ENCODE results near the gene ARL2BP. TPM values are rescaled to one million over a fixed set of nuclear protein-coding genes. Genes with fewer than 3 reads are reported as not detected.

ARL2BP gene
- total and polyA plus RNA-seq, 10 of the 15 experiments (the other 5 are each of a cell fraction or from before 2014, with no cell fraction given) = 12.5 to 56.6 (median 29.7) TPM

GRCh38 chr16:57257455-57258070, 12.5 kb downstream of the ARL2BP start:
- no peak for FAIRE-seq
- WGBS (ENCODE audit: insufficient coverage, insufficient replicate concordance, low lambda C conversion rate, missing lambda C conversion rate) = 90% methylated on average over 13 of the region's 13 CpGs
- intact Hi-C loops (cut with micrococcal nuclease; ENCODE audit: unreplicated experiment) = no loop called here
- no peak overlapping the region for H3K9ac ChIP-seq (ENCODE audit: control insufficient read depth, insufficient read depth, low read length)
- no peak overlapping the region for H3K4me2 ChIP-seq (ENCODE audit: control insufficient read depth, insufficient read depth)
- BruUV-seq (replicated peaks) = no TSS peak
- SMC1A ChIA-PET (ENCODE audit: uncharacterized antibody, unreplicated experiment) = interaction anchor here (0.7 kb wide), 1 partner anchor 9 kb away, joined by 3 read pairs; no protein-coding TSS in a partner anchor
- H3K36me3 ChIP-seq (ENCODE audit: control insufficient read depth in 2 of 2, insufficient read depth in 2 of 2, low read length in 1 of 2) = no peaks in the 10 kb centered on the region; a peak in 1 of 4 replicates
- H3K27ac ChIP-seq (ENCODE audit: control insufficient read depth, insufficient read depth) = no peak overlapping the region
- H3K27me3 ChIP-seq (replicated peaks in 1 of 2; ENCODE audit: control insufficient read depth in 2 of 2, insufficient read depth in 2 of 2, low read length in 1 of 2) = no peaks in the 10 kb centered on the region
- ATAC-seq = no peak
- H2AFZ ChIP-seq (ENCODE audit: control insufficient read depth, low read depth, low read length) = no peak overlapping the region
- H3K9me3 ChIP-seq (replicated peaks; ENCODE audit: control insufficient read depth, insufficient read depth, low read length) = no peaks in the 10 kb centered on the region
- in situ Hi-C loops (cut with MboI) = no loop called here
- TF ChIP-seq MXI1 (IDR thresholded peaks at IDR 0.05; ENCODE audit: low read depth, low read length) = no peak
- TF ChIP-seq NR2F1 (conservative IDR thresholded peaks at IDR 0.05) = no peak
- TF ChIP-seq MTA3 (IDR thresholded peaks at IDR 0.05; ENCODE audit: borderline replicate concordance, low read length) = no peak
- no peak for TF ChIP-seq ATF3 (IDR thresholded peaks at IDR 0.05; ENCODE audit: borderline replicate concordance, extremely low read depth, low read depth, low read length)
- TF ChIP-seq JUND (IDR thresholded peaks at IDR 0.05; ENCODE audit: low read depth, low read length) = no peak
- TF ChIP-seq ZNF687 (IDR thresholded peaks at IDR 0.05) = no peak
- no peak for TF ChIP-seq E2F8 (IDR thresholded peaks at IDR 0.05; ENCODE audit: low read depth, partially characterized antibody)
- no peak for TF ChIP-seq PML (IDR thresholded peaks at IDR 0.05; ENCODE audit: low read length)
- no peak for TF ChIP-seq NR2C2 (IDR thresholded peaks at IDR 0.05; ENCODE audit: borderline replicate concordance, control insufficient read depth, insufficient read length, low read depth)
- TF ChIP-seq TCF12 (IDR thresholded peaks at IDR 0.05; ENCODE audit: low read depth, low read length) = no peak
- TF ChIP-seq BMI1 (IDR thresholded peaks at IDR 0.05; ENCODE audit: borderline replicate concordance) = no peak
- no peak for TF ChIP-seq CTCF (IDR thresholded peaks at IDR 0.05 in 2 of 3, conservative IDR thresholded peaks at IDR 0.05 in 1 of 3; ENCODE audit: control insufficient read depth in 2 of 3, extremely low read depth in 1 of 3, insufficient read depth in 1 of 3, low read depth in 3 of 3, low read length in 3 of 3)
- TF ChIP-seq MYB (IDR thresholded peaks at IDR 0.05; ENCODE audit: borderline replicate concordance, low read depth, low read length) = no peak
- TF ChIP-seq EP300 (IDR thresholded peaks at IDR 0.05; ENCODE audit: borderline replicate concordance in 1 of 2, control insufficient read depth in 1 of 2, low read depth in 2 of 2, low read length in 2 of 2) = no peak
- H3K4me1 ChIP-seq (ENCODE audit: control insufficient read depth, insufficient read depth, low read length) = peaks cover 3% of the 10 kb centered on the region
- H3K79me2 ChIP-seq (ENCODE audit: control insufficient read depth, insufficient read depth, low read length) = no peaks in the 10 kb centered on the region
- POLR2A ChIA-PET = interaction anchor here (1.2 to 3.7 kb wide), 2 partner anchors 9 to 14 kb away, joined by 3 to 35 read pairs; partner anchors contain the start of gene ARL2BP
- RAD21 ChIA-PET (ENCODE audit: unreplicated experiment) = no interaction called here
- no peak overlapping the region for H3K4me3 ChIP-seq
- CTCF ChIA-PET = no interaction called here
- no peak for DNase-seq (ENCODE audit: low read depth, low spot score)
- H4K20me1 ChIP-seq (ENCODE audit: control insufficient read depth, insufficient read depth) = no peaks in the 10 kb centered on the region
